ENCODE results near the gene PCSK6.

- TF ChIP-seq CTCF (IDR thresholded peaks at IDR 0.05) (no peak), POLR2A (IDR thresholded peaks at IDR 0.05) (no peak)
Observed at GRCh38 chr15:101283931-101284330, 205.6 kb downstream of the PCSK6 start.
